Loucy (cell line): ENCODE data around the gene TRAPPC6A.

ENCODE experiments used
- H2AFZ ChIP-seq: fragments of 200-600 bp; sonication (generic); 2 replicates; pipeline ENCODE4 v1.6.0; 2016; ENCODE audit warnings: antibody characterized with exemption, mild to moderate bottlenecking, low read length, moderate library complexity
- H3F3A ChIP-seq: fragments of 200-600 bp; 2 replicates; pipeline ENCODE4 v1.6.0; 2016; ENCODE audit warnings: antibody characterized with exemption, low read depth, mild to moderate bottlenecking
- H3K27me3 ChIP-seq: fragments of 200-600 bp; sonication (generic); 2 replicates; pipeline ENCODE4 v1.6.1; 2014; ENCODE audit warnings: low read length, mild to moderate bottlenecking; ENCODE audit not compliant: insufficient read depth, poor library complexity, severe bottlenecking
- H3K36me3 ChIP-seq: fragments of 200-600 bp; sonication (generic); 2 replicates; pipeline ENCODE4 v1.6.1; 2016; ENCODE audit warnings: low read length; ENCODE audit not compliant: insufficient read depth
- H3K4me1 ChIP-seq: fragments of 200-600 bp; sonication (generic); 2 replicates; pipeline ENCODE4 v1.5.1; 2014; ENCODE audit warnings: low read length, mild to moderate bottlenecking; ENCODE audit not compliant: insufficient read depth, poor library complexity, severe bottlenecking
- H3K4me2 ChIP-seq: fragments of 200-600 bp; sonication (generic); 2 replicates; pipeline ENCODE4 v1.6.0; 2014; ENCODE audit warnings: antibody characterized with exemption, low read length, low read depth, mild to moderate bottlenecking; ENCODE audit not compliant: poor library complexity, severe bottlenecking
- H3K4me3 ChIP-seq: fragments of 200-600 bp; sonication (generic); 2 replicates; pipeline ENCODE4 v1.5.1; 2014; ENCODE audit warnings: low read length, mild to moderate bottlenecking, mixed read lengths; ENCODE audit not compliant: poor library complexity, severe bottlenecking
- H3K79me2 ChIP-seq: fragments of 200-600 bp; sonication (generic); 2 replicates; pipeline ENCODE4 v1.6.1; 2014; ENCODE audit warnings: low read length; ENCODE audit not compliant: insufficient read depth
- H3K9ac ChIP-seq: fragments of 200-600 bp; sonication (generic); 2 replicates; pipeline ENCODE4 v1.6.0; 2014; ENCODE audit warnings: mild to moderate bottlenecking, low read depth, low read length, moderate library complexity; ENCODE audit not compliant: poor library complexity, severe bottlenecking
- H3K9me2 ChIP-seq: fragments of 200-600 bp; sonication (generic); replicated peaks from 2 replicates; pipeline ENCODE4 v1.6.1; 2016; ENCODE audit warnings: low read depth, low read length, mixed read lengths
- H3K9me3 ChIP-seq: fragments of 200-600 bp; sonication (generic); 2 replicates; pipeline ENCODE4 v1.6.1; 2014; ENCODE audit warnings: mild to moderate bottlenecking, antibody characterized with exemption, low read length, low read depth; ENCODE audit not compliant: insufficient read depth
- H4K20me1 ChIP-seq: fragments of 200-600 bp; sonication (generic); 2 replicates; pipeline ENCODE4 v1.6.0; 2014; ENCODE audit warnings: antibody characterized with exemption, low read length, mild to moderate bottlenecking; ENCODE audit not compliant: insufficient read depth, poor library complexity, severe bottlenecking
- EZH2phosphoT487 ChIP-seq: fragments of 200-600 bp; IDR thresholded peaks from 2 replicates; pipeline ENCODE4 v1.6.1; 2018; ENCODE audit warnings: antibody characterized with exemption, mild to moderate bottlenecking, moderate library complexity, borderline replicate concordance
- TF ChIP-seq, protein P1 (sequence below): fragments of 200-600 bp; sonication (generic); conservative IDR thresholded peaks from 2 replicates; pipeline ENCODE4 v1.5.1; 2014; ENCODE audit warnings: mild to moderate bottlenecking, antibody characterized with exemption, low read length

TRAPPC6A gene

DNA sequence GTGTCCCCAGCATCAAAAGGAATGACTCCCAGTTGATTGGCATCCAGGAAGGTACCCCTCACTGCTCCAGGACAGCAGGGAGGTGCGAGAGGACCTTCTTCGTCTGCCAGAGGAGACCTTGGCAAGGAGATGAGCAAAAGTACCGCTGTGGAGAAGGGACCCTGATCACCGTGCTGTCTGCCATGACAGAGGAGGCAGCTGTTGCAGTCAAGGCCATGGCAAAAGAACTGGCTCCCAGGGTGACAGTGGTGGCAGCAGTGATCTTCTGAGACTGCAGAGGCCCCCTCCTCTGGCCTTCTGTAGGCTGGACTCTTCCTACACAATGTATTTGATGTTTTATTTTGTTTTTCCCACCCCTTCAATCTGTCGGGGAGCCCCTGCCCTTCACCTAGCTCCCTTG is 49.2 kb downstream of the TRAPPC6A start:
- Histone ChIP-seq H3K4me1 (no peaks in the 10 kb centered on the region), H3K9me3 (no peaks in the 10 kb centered on the region), H4K20me1 (peaks cover 5% of the 10 kb centered on the region), H3K9me2 (no peaks in the 10 kb centered on the region), H3K27me3 (no peaks in the 10 kb centered on the region), H2AFZ (no peak overlapping the region), H3F3A (no peaks in the 10 kb centered on the region), H3K4me2 (no peak overlapping the region), H3K79me2 (peaks cover 38% of the 10 kb centered on the region), H3K9ac (no peak overlapping the region), H3K4me3 (no peak overlapping the region), H3K36me3 (no peaks in the 10 kb centered on the region; the same call in 1 of the 2 replicates)
- TF ChIP-seq, protein P1, sequence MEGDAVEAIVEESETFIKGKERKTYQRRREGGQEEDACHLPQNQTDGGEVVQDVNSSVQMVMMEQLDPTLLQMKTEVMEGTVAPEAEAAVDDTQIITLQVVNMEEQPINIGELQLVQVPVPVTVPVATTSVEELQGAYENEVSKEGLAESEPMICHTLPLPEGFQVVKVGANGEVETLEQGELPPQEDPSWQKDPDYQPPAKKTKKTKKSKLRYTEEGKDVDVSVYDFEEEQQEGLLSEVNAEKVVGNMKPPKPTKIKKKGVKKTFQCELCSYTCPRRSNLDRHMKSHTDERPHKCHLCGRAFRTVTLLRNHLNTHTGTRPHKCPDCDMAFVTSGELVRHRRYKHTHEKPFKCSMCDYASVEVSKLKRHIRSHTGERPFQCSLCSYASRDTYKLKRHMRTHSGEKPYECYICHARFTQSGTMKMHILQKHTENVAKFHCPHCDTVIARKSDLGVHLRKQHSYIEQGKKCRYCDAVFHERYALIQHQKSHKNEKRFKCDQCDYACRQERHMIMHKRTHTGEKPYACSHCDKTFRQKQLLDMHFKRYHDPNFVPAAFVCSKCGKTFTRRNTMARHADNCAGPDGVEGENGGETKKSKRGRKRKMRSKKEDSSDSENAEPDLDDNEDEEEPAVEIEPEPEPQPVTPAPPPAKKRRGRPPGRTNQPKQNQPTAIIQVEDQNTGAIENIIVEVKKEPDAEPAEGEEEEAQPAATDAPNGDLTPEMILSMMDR: no peak
- TF ChIP-seq EZH2phosphoT487: no peak

DNA sequence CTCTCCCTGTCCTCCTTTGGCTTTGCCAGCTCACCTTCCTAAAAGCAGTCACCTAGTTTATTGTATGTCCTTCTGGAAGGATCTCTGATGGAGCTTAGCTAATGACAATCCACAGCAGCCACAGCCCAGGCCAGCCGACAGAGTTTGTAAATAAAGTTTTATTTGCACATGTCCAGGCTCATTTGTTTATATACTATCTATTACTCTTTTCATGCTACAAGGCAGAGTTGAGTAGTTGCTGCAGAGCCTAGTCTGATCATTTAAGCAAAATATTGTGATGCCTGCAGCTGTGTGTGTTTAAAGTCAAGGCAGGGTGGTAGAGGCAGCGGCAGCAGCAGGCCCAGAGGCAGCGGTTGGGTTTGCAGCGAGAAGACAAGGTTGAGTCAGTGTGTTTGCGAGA is 49.9 kb downstream of the TRAPPC6A start:
- Histone ChIP-seq H2AFZ (no peak overlapping the region), H3K4me1 (no peaks in the 10 kb centered on the region), H3K9me2 (no peaks in the 10 kb centered on the region), H3K9ac (no peak overlapping the region), H4K20me1 (peaks cover 7% of the 10 kb centered on the region), H3K9me3 (no peaks in the 10 kb centered on the region), H3K36me3 (no peaks in the 10 kb centered on the region; the same call in 1 of the 2 replicates), H3K4me3 (no peak overlapping the region), H3F3A (no peaks in the 10 kb centered on the region), H3K79me2 (peaks cover 43% of the 10 kb centered on the region), H3K4me2 (no peak overlapping the region), H3K27me3 (no peaks in the 10 kb centered on the region)
- TF ChIP-seq, protein P1: no peak
- no peak for TF ChIP-seq EZH2phosphoT487

DNA sequence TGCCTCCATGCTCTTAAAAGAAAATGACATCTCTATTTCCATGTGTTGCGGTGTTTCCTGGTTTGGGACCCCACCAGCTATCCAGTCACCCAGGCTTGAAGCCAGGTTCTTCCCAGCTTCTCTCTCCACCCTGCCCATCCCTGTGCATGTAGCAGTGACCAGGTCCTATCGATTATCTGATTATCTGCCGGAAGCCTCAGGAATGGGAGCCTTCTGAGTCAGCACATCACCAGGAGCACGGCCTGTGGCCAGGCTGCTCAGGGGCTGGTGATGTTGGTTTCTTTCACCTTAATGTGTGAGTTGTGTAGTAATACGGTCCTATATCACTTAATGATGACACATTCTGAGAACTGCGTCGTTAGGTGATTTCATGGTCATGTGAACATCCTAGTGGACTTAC is 51.4 kb downstream of the TRAPPC6A start:
- Histone ChIP-seq H3K9me3 (no peaks in the 10 kb centered on the region), H4K20me1 (peaks cover 8% of the 10 kb centered on the region), H3K27me3 (no peaks in the 10 kb centered on the region), H3K79me2 (peaks cover 55% of the 10 kb centered on the region), H3K9ac (no peak overlapping the region), H3K36me3 (no peaks in the 10 kb centered on the region; the same call in 1 of the 2 replicates), H3F3A (no peaks in the 10 kb centered on the region), H3K4me2 (no peak overlapping the region), H3K9me2 (no peaks in the 10 kb centered on the region), H3K4me1 (no peaks in the 10 kb centered on the region), H2AFZ (no peak overlapping the region), H3K4me3 (no peak overlapping the region)
- no peak for TF ChIP-seq EZH2phosphoT487
- TF ChIP-seq, protein P1: no peak
